ENCODE data around the gene RHBDL2. TPM values are rescaled to one million over a fixed set of nuclear protein-coding genes. Genes with fewer than 3 reads are reported as not detected.
"Not testable (repeated sequence)": the region's sequence is repeated elsewhere in the genome, so short reads cannot be mapped to it uniquely, and the experiment has no call there.

The RHBDL2 gene, protein sequence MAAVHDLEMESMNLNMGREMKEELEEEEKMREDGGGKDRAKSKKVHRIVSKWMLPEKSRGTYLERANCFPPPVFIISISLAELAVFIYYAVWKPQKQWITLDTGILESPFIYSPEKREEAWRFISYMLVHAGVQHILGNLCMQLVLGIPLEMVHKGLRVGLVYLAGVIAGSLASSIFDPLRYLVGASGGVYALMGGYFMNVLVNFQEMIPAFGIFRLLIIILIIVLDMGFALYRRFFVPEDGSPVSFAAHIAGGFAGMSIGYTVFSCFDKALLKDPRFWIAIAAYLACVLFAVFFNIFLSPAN
- not detected for total RNA-seq

DNA sequence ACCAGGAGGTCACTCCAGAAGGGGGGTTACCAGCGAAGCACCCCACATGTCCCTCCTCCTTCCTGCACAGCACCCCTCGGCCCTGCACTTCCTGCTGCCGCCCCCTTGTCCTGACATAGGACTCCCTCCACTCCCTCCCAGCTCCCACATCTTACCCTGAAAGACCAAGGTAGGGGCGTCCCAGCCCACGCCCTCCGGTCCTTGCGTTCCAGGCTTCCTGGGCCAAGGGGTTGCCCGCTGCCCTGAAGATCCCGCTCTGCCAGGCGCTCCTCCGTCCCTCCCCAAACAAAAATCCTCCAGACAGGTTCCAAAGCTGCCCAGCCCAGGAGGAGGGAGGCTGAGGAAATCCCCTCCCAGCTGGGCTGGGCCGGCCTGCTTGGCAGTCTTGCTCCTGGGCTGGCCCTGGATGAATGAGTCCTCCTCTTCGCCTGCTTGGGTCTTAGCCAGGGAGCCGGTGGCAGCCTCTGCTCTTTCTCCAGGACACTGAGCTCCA, at the start of gene RHBDL2:
Gene RHBDL2, minus strand, starts transcription at position 304 of the 493 bp plus-strand sequence. CDS start 22,618 bp downstream, outside the sequence.
- ATAC-seq (ENCODE audit: low read depth) (no peak), DNase-seq (no peak)
- Mint-ChIP-seq H3K36me3 (no peaks in the 10 kb centered on the region), H3K4me3 (no peak within 1 kb of the TSS), H3K4me1 (no peaks in the 10 kb centered on the region), H3K9me3 (no peaks in the 10 kb centered on the region), H3K27ac (no peak within 1 kb of the TSS), H3K27me3 (peaks cover 8% of the 10 kb centered on the region)
- POLR2A ChIA-PET, result interaction anchor here (0.6 kb wide), 1 partner anchor 25 kb away, joined by 4 read pairs; no protein-coding TSS in a partner anchor

DNA sequence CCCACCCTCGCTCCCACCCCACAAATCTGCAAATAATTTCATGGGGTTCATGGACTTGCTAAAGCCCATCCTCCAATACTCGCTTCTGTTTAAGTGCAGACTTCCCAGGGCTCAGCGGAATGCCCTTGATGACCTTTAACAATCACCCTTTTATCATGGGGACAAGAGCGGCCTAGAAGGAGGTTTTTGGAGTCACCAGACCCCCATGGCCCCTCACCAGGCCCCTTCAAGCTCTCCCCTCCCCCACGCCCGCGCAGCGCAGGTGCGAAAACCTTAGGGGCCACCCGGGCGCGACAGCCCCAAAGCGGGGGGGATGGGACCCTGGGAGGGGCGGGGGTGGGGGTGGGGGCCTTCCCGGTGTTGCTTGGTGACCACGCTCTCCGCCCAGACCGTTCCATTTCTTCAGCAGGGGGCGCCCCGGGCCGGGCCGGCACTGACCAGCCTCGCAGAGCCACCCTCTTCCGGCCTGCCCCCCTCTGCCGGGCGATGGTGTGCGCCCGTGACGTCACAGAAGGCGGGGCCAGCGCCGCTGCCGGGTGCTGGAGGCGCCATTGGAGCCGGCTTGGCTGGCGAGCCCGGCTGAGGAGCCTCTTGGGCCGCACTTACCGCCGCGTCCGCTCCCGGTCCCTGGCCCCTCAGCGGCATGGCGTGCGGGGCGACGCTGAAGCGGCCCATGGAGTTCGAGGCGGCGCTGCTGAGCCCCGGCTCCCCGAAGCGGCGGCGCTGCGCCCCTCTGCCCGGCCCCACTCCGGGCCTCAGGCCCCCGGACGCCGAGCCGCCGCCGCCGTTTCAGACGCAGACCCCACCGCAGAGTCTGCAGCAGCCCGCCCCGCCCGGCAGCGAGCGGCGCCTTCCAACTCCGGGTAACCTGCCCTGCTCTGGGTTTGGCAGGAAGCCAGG, 49.4 kb upstream of the RHBDL2 start, which contains the start of gene AKIRIN1:
Gene AKIRIN1, plus strand, starts transcription at position 539 of the 900 bp plus-strand sequence. Its CDS starts 105 bp downstream, at position 644.
- H3K4me3 Mint-ChIP-seq, result peak within 1 kb of the TSS; percentile 95
- peaks cover 27% of the 10 kb centered on the region for H3K4me1 Mint-ChIP-seq
- ATAC-seq (ENCODE audit: low read depth) (peak; percentile 90), DNase-seq (peak; percentile 100)
- peak within 1 kb of the TSS; percentile 85 for H3K27ac Mint-ChIP-seq
- peaks cover 3% of the 10 kb centered on the region for H3K27me3 Mint-ChIP-seq
- POLR2A ChIA-PET, result interaction anchor here (0.9 to 1.9 kb wide), 7 partner anchors 10 to 1517 kb away, joined by 3 to 9 read pairs (median 3); partner anchors contain the start of genes MYCBP and NDUFS5
- H3K36me3 Mint-ChIP-seq, result peaks cover 16% of the 10 kb centered on the region
- H3K9me3 Mint-ChIP-seq, result no peaks in the 10 kb centered on the region

DNA sequence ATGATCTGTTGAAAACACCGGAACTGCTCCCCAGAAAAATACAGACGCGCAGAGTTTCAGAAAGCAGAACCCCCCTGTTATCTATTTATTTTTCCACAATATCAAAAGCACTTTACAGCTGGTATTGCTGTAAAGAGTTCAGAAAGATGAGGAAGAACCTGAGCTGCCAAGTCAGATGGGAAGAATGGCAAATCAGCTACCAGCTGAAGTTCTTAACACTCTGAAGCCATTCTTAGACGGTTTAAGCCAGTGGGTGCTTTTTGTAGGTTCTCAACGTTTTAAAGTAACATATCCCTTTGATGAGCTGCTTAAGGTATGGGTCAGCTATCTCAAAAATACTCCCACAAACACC, 48.7 kb upstream of the RHBDL2 start:
- POLR2A ChIA-PET, result interaction anchor here (0.9 to 1.9 kb wide), 7 partner anchors 9 to 1517 kb away, joined by 3 to 9 read pairs (median 3); partner anchors contain the start of genes MYCBP and NDUFS5
- H3K4me1 Mint-ChIP-seq, result peaks cover 24% of the 10 kb centered on the region

DNA sequence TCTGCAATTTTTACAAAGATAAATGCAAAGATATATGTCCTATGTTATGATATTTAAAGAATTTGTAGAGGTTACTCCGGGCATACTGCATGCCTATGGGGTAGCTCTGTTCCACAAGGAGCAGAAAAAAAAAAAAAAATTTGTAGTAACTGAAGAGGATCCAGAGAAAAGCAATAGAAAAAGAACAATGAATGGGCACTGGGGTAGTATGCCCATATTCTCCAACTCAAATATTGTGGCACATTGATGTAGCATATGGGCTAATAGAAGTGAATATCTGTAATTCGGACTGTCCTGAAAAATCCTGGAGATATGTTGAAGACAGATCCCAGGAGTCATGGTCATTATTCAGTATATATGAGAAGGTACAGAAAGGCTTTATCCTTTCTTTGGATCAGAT, 48.3 kb upstream of the RHBDL2 start:
- Mint-ChIP-seq H3K4me1 (peaks cover 21% of the 10 kb centered on the region), H3K9me3 (no peaks in the 10 kb centered on the region), H3K4me3 (peak overlapping the region; percentile 81), H3K27ac (peak overlapping the region; percentile 85), H3K27me3 (peaks cover 3% of the 10 kb centered on the region), H3K36me3 (peaks cover 10% of the 10 kb centered on the region)
- ATAC-seq (ENCODE audit: low read depth) (no peak), DNase-seq (no peak)
- POLR2A ChIA-PET, result interaction anchor here (0.6 to 1.9 kb wide), 8 partner anchors 9 to 1516 kb away, joined by 3 to 9 read pairs (median 3); partner anchors contain the start of genes MYCBP and NDUFS5

More for the DNA sequence above, 48.7 kb upstream of the RHBDL2 start:
- peak; percentile 1 for ATAC-seq (ENCODE audit: low read depth)
- Mint-ChIP-seq H3K36me3 (peaks cover 13% of the 10 kb centered on the region), H3K27ac (peak overlapping the region; percentile 85), H3K9me3 (no peaks in the 10 kb centered on the region), H3K27me3 (peaks cover 3% of the 10 kb centered on the region), H3K4me3 (peak overlapping the region; percentile 81)
- DNase-seq, result no peak

DNA sequence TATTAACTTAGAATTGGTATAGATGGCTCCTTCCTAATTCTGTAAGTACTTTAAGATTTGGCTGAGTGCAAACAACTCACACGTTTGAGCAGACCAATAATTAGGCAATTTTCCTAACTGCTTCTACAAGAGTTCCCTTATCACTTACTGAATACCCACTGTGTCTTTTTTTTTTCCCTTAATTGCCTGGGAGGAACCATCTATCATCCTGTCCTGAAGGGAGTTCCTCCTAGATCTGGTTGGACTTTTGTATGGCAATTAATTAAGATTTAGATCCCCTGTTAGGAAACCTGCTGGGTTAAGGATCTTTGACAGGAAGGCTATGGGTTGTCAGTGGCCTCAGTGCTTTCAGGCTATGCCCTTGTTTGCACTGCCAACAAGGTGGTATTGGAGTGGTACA, 37.8 kb upstream of the RHBDL2 start:
- H3K27ac Mint-ChIP-seq; H3K9me3 Mint-ChIP-seq; H3K36me3 Mint-ChIP-seq; H3K4me1 Mint-ChIP-seq; H3K4me3 Mint-ChIP-seq; DNase-seq; POLR2A ChIA-PET; ATAC-seq (ENCODE audit: low read depth); H3K27me3 Mint-ChIP-seq: not testable (repeated sequence)

DNA sequence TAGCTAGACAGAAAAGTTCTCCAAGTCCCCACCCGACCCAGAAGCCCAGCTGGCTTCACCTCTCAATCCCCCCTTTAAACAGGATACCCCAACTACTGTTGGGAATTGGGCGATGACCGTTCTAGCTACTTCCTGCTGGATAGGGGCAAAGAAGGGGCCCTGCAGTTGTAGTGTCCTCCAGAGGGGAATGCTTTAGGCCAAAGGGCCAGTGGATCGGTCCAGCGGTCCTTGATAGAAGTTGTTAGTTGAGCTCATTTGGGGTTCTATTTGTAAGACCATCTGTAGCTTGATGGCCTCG, 36.6 kb upstream of the RHBDL2 start:
- H3K9me3 Mint-ChIP-seq; H3K4me1 Mint-ChIP-seq; ATAC-seq (ENCODE audit: low read depth); H3K4me3 Mint-ChIP-seq; H3K27me3 Mint-ChIP-seq; H3K36me3 Mint-ChIP-seq: not testable (repeated sequence)
- H3K27ac Mint-ChIP-seq, result peak overlapping the region; percentile 86
- POLR2A ChIA-PET, result interaction anchor here (0.6 to 1.6 kb wide), 4 partner anchors 12 to 102 kb away, joined by 3 to 7 read pairs (median 5); partner anchors contain the start of gene NDUFS5
- peak; percentile 40 for DNase-seq

DNA sequence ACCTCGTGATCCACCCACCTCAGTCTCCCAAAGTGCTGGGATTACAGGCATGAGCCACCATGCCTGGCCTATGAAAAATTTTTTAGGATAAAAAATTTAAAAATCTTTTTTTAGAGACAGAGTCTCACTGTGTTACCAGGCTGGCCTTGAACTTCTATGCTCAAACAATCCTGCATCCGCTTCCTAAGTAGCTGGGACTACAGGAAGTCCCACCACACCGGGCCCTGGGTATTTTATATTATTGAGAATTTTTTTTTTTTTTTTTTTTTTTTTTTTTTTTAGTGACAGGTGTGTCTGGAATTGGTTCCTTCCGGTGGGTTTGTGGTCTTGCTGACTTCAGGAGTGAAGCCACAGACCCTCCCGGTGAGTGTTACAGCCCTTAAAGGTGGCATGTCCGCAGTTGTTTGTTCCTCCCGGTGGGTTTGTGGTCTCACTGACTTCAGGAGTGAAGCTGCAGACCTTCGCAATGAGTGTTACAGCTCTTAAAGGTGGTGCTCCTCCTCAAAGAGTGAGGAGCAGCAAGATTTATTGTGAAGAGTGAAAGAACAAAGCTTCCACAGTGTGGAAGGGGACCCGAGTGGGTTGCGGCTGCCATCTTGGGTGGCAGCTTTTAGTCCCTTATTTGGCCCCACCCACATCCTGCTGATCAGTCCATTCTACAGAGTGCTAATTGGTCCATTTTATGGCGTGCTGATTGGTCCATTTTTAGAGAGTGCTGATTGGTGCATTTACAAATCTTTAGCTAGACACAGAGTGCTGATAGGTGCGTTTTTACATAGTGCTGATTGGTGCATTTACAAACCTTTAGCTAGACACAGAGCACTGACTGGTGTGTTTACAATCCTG, 36.0 kb upstream of the RHBDL2 start:
- Mint-ChIP-seq H3K27ac (peak overlapping the region; percentile 86), H3K4me3 (peak overlapping the region; percentile 62)
- peak; percentile 92 for ATAC-seq (ENCODE audit: low read depth)
- H3K36me3 Mint-ChIP-seq, H3K9me3 Mint-ChIP-seq, H3K27me3 Mint-ChIP-seq, H3K4me1 Mint-ChIP-seq: not testable (repeated sequence)
- POLR2A ChIA-PET, result interaction anchor here (0.6 to 1.6 kb wide), 7 partner anchors 13 to 1503 kb away, joined by 3 to 7 read pairs (median 4); partner anchors contain the start of genes NDUFS5 and ZC3H12A
- DNase-seq, result peak; percentile 69

DNA sequence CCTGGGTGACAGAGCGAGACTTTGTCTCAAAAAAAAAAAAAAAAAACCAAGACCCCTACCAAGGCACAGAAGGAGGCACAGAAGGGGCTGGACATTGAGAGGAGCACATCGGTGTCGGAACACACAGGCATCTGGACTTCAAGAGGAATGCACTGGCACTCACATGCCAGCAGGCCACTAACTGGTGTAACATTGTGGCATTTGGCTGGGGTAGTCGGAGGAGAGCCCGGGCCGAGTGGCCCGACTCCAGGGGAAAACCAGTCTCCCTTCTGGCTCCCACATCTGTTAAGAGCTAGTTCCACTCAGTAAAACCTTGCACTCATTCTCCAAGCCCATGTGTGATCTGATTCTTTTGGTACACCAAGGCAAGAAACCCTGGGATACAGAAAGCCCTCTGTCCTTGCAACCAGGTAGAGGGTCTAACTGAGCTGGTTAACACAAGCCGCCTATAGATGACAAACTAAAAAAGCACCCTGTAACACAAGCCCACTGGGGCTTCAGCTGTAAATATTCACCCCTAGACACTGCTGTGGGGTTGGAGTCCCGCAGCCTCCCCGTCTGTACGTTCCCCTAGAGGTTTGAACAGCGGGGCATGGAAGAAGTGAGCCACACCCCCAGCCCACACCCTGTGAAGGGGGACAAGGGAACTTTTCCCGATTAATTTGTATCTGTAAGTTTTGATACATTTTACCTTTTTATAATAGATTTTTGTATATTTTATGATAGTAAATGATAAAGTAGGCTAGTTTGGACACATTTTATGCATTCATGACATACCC, 32.2 kb upstream of the RHBDL2 start:
- peaks cover 1% of the 10 kb centered on the region for H3K36me3 Mint-ChIP-seq
- peaks cover 1% of the 10 kb centered on the region for H3K9me3 Mint-ChIP-seq
- H3K4me3 Mint-ChIP-seq, result no peak overlapping the region
- peaks cover 10% of the 10 kb centered on the region for H3K4me1 Mint-ChIP-seq
- DNase-seq (no peak), ATAC-seq (ENCODE audit: low read depth) (no peak)
- POLR2A ChIA-PET, result no interaction called here
- H3K27me3 Mint-ChIP-seq, result no peaks in the 10 kb centered on the region
- H3K27ac Mint-ChIP-seq, result no peak overlapping the region

DNA sequence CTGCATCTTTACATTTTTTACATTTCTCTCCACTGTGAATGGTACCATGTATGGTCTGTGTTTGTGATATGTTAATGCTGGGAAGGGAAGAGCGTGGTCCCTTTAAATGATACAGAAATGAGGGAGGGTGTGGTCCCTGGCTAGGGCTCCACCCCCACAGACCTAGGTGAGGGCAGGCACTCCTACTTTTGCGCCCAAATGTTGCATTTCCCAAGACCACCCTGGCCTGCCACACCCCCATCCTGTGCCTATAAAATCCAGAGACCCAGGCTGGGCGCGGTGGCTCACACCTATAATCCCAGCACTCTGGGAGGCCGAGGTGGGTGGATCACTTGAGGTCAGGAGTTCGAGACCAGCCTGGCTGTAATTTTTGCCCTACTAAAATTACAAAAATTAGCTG, 31.5 kb upstream of the RHBDL2 start:
- DNase-seq; H3K4me1 Mint-ChIP-seq; H3K27me3 Mint-ChIP-seq; ATAC-seq (ENCODE audit: low read depth); H3K27ac Mint-ChIP-seq; H3K4me3 Mint-ChIP-seq; POLR2A ChIA-PET; H3K9me3 Mint-ChIP-seq; H3K36me3 Mint-ChIP-seq: not testable (repeated sequence)

DNA sequence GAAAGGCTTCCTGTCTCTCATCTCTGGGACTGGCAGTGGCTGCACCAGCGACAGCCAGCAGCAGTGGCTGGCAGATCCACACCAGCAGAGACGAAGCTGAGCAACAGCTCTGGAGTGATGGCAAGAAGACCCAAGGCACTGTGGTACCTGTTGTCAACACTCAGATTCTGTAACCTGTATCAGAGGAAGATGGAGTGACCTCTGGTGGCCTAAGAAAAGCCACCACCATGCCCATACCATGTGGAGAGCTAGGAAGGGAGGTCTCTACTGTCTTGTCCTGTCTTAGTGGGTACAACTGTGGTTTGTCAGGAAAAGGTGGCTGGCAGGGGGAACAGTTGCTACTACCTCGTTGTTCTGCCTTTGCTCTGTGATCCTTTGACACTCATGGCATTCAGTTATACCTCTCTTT, 22.5 kb upstream of the RHBDL2 start:
- Mint-ChIP-seq H3K27me3 (no peaks in the 10 kb centered on the region), H3K4me3 (no peak overlapping the region), H3K36me3 (no peaks in the 10 kb centered on the region), H3K9me3 (no peaks in the 10 kb centered on the region), H3K27ac (no peak overlapping the region), H3K4me1 (peaks cover 14% of the 10 kb centered on the region)
- ATAC-seq (ENCODE audit: low read depth) (peak; percentile 47), DNase-seq (no peak)
- POLR2A ChIA-PET, result no interaction called here

DNA sequence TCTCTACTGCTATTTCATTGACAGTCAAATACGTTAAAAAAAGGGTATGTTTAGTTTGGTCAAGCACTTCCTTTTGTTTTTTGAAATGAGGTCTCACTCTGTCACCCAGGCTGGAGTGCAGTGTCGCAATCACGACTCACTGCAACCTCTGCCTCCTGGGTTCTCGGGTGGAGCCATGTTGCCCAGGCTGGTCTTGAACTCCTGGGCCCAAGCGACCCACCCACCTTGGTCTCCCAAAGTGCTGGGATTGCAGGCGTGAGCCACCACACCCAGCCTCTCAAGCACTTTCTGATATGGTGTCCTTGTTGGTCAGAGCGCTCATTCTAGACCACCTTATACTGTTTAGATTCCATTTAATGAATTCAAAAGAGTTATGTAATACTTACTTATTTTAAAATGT, 20.9 kb upstream of the RHBDL2 start:
- Mint-ChIP-seq H3K4me3 (no peak overlapping the region), H3K36me3 (no peaks in the 10 kb centered on the region), H3K9me3 (no peaks in the 10 kb centered on the region), H3K4me1 (peaks cover 14% of the 10 kb centered on the region), H3K27me3 (no peaks in the 10 kb centered on the region), H3K27ac (no peak overlapping the region)
- POLR2A ChIA-PET, result no interaction called here
- DNase-seq (no peak), ATAC-seq (ENCODE audit: low read depth) (no peak)

DNA sequence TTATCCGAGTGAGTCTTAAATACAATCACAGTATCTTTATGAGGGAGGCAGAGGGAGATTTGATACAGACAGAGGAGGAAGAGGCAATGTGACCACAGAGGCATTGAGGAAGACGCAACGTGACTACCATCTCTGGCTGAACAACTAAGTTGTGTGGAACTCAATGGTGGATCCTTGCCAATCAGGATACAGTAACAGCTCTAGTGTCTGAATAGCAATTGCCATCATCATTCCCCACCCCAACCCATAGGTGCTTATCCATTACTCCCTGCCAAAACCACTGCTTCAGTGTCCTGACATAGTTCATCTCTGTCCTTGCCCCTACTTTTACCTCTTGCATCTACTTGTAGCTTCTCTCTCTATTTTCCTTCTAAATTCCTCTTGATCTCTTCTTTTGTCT, 20.5 kb upstream of the RHBDL2 start:
- no peaks in the 10 kb centered on the region for H3K27me3 Mint-ChIP-seq
- ATAC-seq (ENCODE audit: low read depth) (no peak), DNase-seq (no peak)
- POLR2A ChIA-PET, result no interaction called here
- no peak overlapping the region for H3K27ac Mint-ChIP-seq
- peaks cover 14% of the 10 kb centered on the region for H3K4me1 Mint-ChIP-seq
- H3K9me3 Mint-ChIP-seq, result no peaks in the 10 kb centered on the region
- H3K36me3 Mint-ChIP-seq, result no peaks in the 10 kb centered on the region
- no peak overlapping the region for H3K4me3 Mint-ChIP-seq

All from activated naive CD8-positive, alpha-beta T cell treated with anti-CD3 and anti-CD28 coated beads, Interleukin-2, amount 10 ng/mL, durations not matched to agents 7 days and 5 days (primary cell).